SK-N-SH treated with all-trans-retinoic acid at 6 μM for 48 hours (cell line): ENCODE measurements around the gene JAML.

Source experiments
- BACH2 ChIP-seq: fragments of 250-450 bp; sonication (Bioruptor Pico); IDR thresholded peaks from 2 replicates; pipeline ENCODE4 v1.9.0; 2021; ENCODE audit warnings: mild to moderate bottlenecking, borderline replicate concordance
- CREB5 ChIP-seq: fragments of 250-450 bp; sonication (Bioruptor Pico); IDR thresholded peaks from 2 replicates; pipeline ENCODE4 v1.5.1; 2020; ENCODE audit warnings: low read depth, mild to moderate bottlenecking, moderate library complexity
- CSDC2 ChIP-seq: fragments of 250-450 bp; sonication (Bioruptor Pico); IDR thresholded peaks from 2 replicates; pipeline ENCODE4 v1.5.0; 2020; ENCODE audit warnings: mild to moderate bottlenecking, moderate library complexity
- ESRRG ChIP-seq: fragments of 250-450 bp; sonication (Bioruptor Pico); IDR thresholded peaks from 2 replicates; pipeline ENCODE4 v1.6.1; 2021; ENCODE audit warnings: mild to moderate bottlenecking
- ISL1 ChIP-seq: fragments of 250-450 bp; sonication (Bioruptor Pico); IDR thresholded peaks from 2 replicates; pipeline ENCODE4 v2.1.2; 2022; ENCODE audit warnings: mild to moderate bottlenecking, moderate library complexity
- OSR1 ChIP-seq: fragments of 250-450 bp; sonication (Bioruptor Pico); IDR thresholded peaks from 2 replicates; pipeline ENCODE4 v1.8.0; 2022; ENCODE audit warnings: moderate library complexity, mild to moderate bottlenecking, inconsistent platforms
- PATZ1 ChIP-seq: fragments of 250-450 bp; sonication (Bioruptor Pico); IDR thresholded peaks from 2 replicates; pipeline ENCODE4 v1.8.0; 2020; ENCODE audit warnings: mild to moderate bottlenecking, moderate library complexity, borderline replicate concordance
- RARB ChIP-seq: fragments of 250-450 bp; sonication (Bioruptor Pico); IDR thresholded peaks from 2 replicates; pipeline ENCODE4 v1.8.0; 2021; ENCODE audit warnings: mild to moderate bottlenecking, moderate library complexity
- TOX ChIP-seq: fragments of 250-450 bp; sonication (Bioruptor Pico); IDR thresholded peaks from 2 replicates; pipeline ENCODE4 v1.8.0; 2021; ENCODE audit warnings: mild to moderate bottlenecking, moderate library complexity, borderline replicate concordance
- TSHZ2 ChIP-seq: fragments of 250-450 bp; sonication (Bioruptor Pico); IDR thresholded peaks from 2 replicates; pipeline ENCODE4 v1.5.0; 2020; ENCODE audit warnings: mild to moderate bottlenecking, moderate library complexity
- ZC3H10 ChIP-seq: fragments of 250-450 bp; sonication (Bioruptor Pico); IDR thresholded peaks from 2 replicates; pipeline ENCODE4 v1.5.1; 2021; ENCODE audit warnings: mild to moderate bottlenecking, moderate library complexity
- ZFP30 ChIP-seq: fragments of 450-650 bp; formaldehyde crosslinking; IDR thresholded peaks from 2 replicates; pipeline ENCODE4 v1.5.0; 2022; ENCODE audit warnings: mild to moderate bottlenecking, moderate library complexity
- ZNF70 ChIP-seq: fragments of 450-650 bp; formaldehyde crosslinking; IDR thresholded peaks from 2 replicates; pipeline ENCODE4 v1.5.0; 2020; ENCODE audit warnings: mild to moderate bottlenecking, moderate library complexity

GRCh38 chr11:118263695-118264568 is 39.1 kb upstream of the JAML start, which contains the start of gene MPZL2:
- no peak for TF ChIP-seq ISL1
- no peak for TF ChIP-seq ZNF70
- no peak for TF ChIP-seq ESRRG (CRISPR knock-in tag)
- no peak for TF ChIP-seq TOX (CRISPR knock-in tag)
- no peak for TF ChIP-seq PATZ1 (CRISPR knock-in tag)
- no peak for TF ChIP-seq CREB5 (CRISPR knock-in tag)
- TF ChIP-seq RARB (CRISPR knock-in tag), result no peak
- no peak for TF ChIP-seq TSHZ2 (CRISPR knock-in tag)
- TF ChIP-seq CSDC2 (CRISPR knock-in tag), result no peak
- TF ChIP-seq ZC3H10 (CRISPR knock-in tag), result no peak
- no peak for TF ChIP-seq ZFP30 (CRISPR knock-in tag)
- TF ChIP-seq BACH2 (CRISPR knock-in tag), result no peak
- no peak for TF ChIP-seq OSR1 (CRISPR knock-in tag)
